HG03095 (cell line): ENCODE measurements around the gene C11orf24.

Experiments
- ATAC-seq: cut with Tn5 transposase; IDR thresholded peaks from one replicate; pipeline ENCODE4 v1.9.1; 2021; ENCODE audit warnings: moderate library complexity; ENCODE audit not compliant: unreplicated experiment

Gene C11orf24

GRCh38 chr11:68211546-68211945, 60.2 kb downstream of the C11orf24 start:
- ATAC-seq, result no peak
